ENCODE data around the gene PACSIN2. TPM values are rescaled to one million over a fixed set of nuclear protein-coding genes. Genes with fewer than 3 reads are reported as not detected.

Gene PACSIN2
- total and polyA plus RNA-seq, 2 experiments from 2014 or later: 23.5 to 57.3 TPM

GRCh38 chr22:42926768-42927167 lies 88.2 kb downstream of the PACSIN2 start:
- Histone ChIP-seq H2AFZ (no peak overlapping the region), H3K4me2 (no peak overlapping the region), H3K36me3 (ENCODE audit: insufficient read depth) (no peaks in the 10 kb centered on the region), H3F3A (replicated peaks; ENCODE audit: low read depth) (no peaks in the 10 kb centered on the region), H3K27me3 (ENCODE audit: insufficient read depth) (no peaks in the 10 kb centered on the region), H3K9me2 (ENCODE audit: insufficient read depth) (no peaks in the 10 kb centered on the region), H3K79me2 (replicated peaks; ENCODE audit: insufficient read depth) (peaks cover 99% of the 10 kb centered on the region), H3K4me1 (ENCODE audit: insufficient read depth) (peaks cover 12% of the 10 kb centered on the region; the same call in 1 of the 2 replicates), H3K4me3 (no peak overlapping the region), H4K20me1 (replicated peaks; ENCODE audit: insufficient read depth) (peaks cover 46% of the 10 kb centered on the region), H3K27ac (ENCODE audit: low read depth) (no peak overlapping the region)
- no peak for DNase-seq (ENCODE audit: low spot score)
- Mint-ChIP-seq H3K27me3 (ENCODE audit: insufficient read depth, low read depth, poor library complexity) (peaks cover 9% of the 10 kb centered on the region), H3K27ac (no peak overlapping the region), H3K4me1 (peaks cover 39% of the 10 kb centered on the region), H3K4me3 (no peak overlapping the region), H3K9me3 (no peaks in the 10 kb centered on the region; the same call in 2 of the 3 replicates), H3K36me3 (ENCODE audit: low read depth) (no peaks in the 10 kb centered on the region)
- TF ChIP-seq ZNF462 (CRISPR knock-in tag; IDR thresholded peaks at IDR 0.05): no peak
- no peak for TF ChIP-seq ZNF114 (CRISPR knock-in tag; IDR thresholded peaks at IDR 0.05)
- no peak for TF ChIP-seq STAT1 (IDR thresholded peaks at IDR 0.05; ENCODE audit: unreplicated experiment)
- TF ChIP-seq EZH2phosphoT487 (IDR thresholded peaks at IDR 0.05; ENCODE audit: unreplicated experiment): no peak
- no peak for TF ChIP-seq CTCF (conservative IDR thresholded peaks at IDR 0.05; ENCODE audit: low read depth in 2 of 2)
- TF ChIP-seq EZH2 (IDR thresholded peaks at IDR 0.05; ENCODE audit: low read depth, unreplicated experiment): no peak
- TF ChIP-seq REST (IDR thresholded peaks at IDR 0.05; ENCODE audit: unreplicated experiment): no peak
- TF ChIP-seq ZNF331 (CRISPR knock-in tag; IDR thresholded peaks at IDR 0.05; ENCODE audit: low read depth): no peak
- no peak for ATAC-seq

Measured in GM23338 (cell line).